HCT116 (cell line): ENCODE data around the gene GALM. TPM values are rescaled to one million over a fixed set of nuclear protein-coding genes. Genes with fewer than 3 reads are reported as not detected.

Source experiments
- ATAC-seq: fragments of 200-7000 bp; cut with Tn5 transposase; 2 replicates; pipeline ENCODE4 v1.9.1; 2020; ENCODE audit warnings: mild to moderate bottlenecking, moderate library complexity
- BruUV-seq: library from RNA; stranded (reverse); fragments of 400-500 nt; replicated peaks from 2 replicates; lab custom pipeline; 2021; lab: Mats Ljungman, UMichigan
- CTCF ChIA-PET: fragments of 300-600 bp; sonication (Branson Sonifier 250); formaldehyde crosslinking; loops from one replicate; lab custom pipeline; 2021; ENCODE audit warnings: antibody characterized with exemption; lab: Charles Lee
- POLR2A ChIA-PET: fragments of 300-600, 350-600 bp; sonication (Branson Sonifier 250); formaldehyde crosslinking; loops from one replicate; lab custom pipeline; 2021; ENCODE audit warnings: antibody characterized with exemption; lab: Charles Lee
- RAD21 ChIA-PET, 2 experiments: fragments of 300-600 bp; sonication (Branson Sonifier 250); formaldehyde crosslinking; loops; one replicate each; lab custom pipeline; 2023; ENCODE audit warnings: low total read pairs in 2 of 2; ENCODE audit not compliant: uncharacterized antibody in 2 of 2, unreplicated experiment in 2 of 2, low non-redundant PET in 1 of 2; lab: Charles Lee
- DNase-seq: peaks from one replicate; pipeline ENCODE4 v3.0.0-alpha.2; 2010; ENCODE audit warnings: low read depth, low spot score
- H2AFZ ChIP-seq: fragments of 200-600 bp; shearing (Covaris generic), sonication (generic); 2 replicates; pipeline ENCODE4 v1.6.1; 2017; ENCODE audit warnings: low read depth, mixed run types, mixed read lengths, antibody characterized with exemption, low read length; ENCODE audit not compliant: poor library complexity, severe bottlenecking
- H3K27ac ChIP-seq: 2 replicates; pipeline ENCODE4 v1.5.1; 2012; ENCODE audit warnings: low read depth, low read length
- H3K27me3 ChIP-seq: fragments of 200-600 bp; sonication (generic); 2 replicates; pipeline ENCODE4 v1.6.1; 2016; ENCODE audit warnings: mixed run types, low read length, mixed read lengths; ENCODE audit not compliant: insufficient read depth
- H3K36me3 ChIP-seq, 2 experiments: fragments of 200-500 bp in 1 of 2; fragments of 200-600 bp in 1 of 2; sonication (Bioruptor generic) in 1 of 2; sonication (generic) in 1 of 2; 2 replicates each; pipeline versions ENCODE4 v1.5.1 to v1.6.1; 2014 to 2016; ENCODE audit warnings: low read length in 2 of 2, inconsistent platforms in 1 of 2, mixed read lengths in 1 of 2, mixed run types in 1 of 2; ENCODE audit not compliant: insufficient read depth in 2 of 2, control insufficient read depth in 1 of 2
- H3K4me1 ChIP-seq, 2 experiments: fragments of 200-600 bp in 1 of 2; sonication (generic) in 1 of 2; 2 replicates each; pipeline versions ENCODE4 v1.5.1 to v1.6.1; 2012 to 2017; ENCODE audit warnings: low read length in 2 of 2, inconsistent platforms in 1 of 2, mild to moderate bottlenecking in 1 of 2, mixed read lengths in 1 of 2, mixed run types in 1 of 2, moderate library complexity in 1 of 2; ENCODE audit not compliant: insufficient read depth in 2 of 2, control insufficient read depth in 1 of 2
- H3K4me2 ChIP-seq: fragments of 200-600 bp; sonication (generic); 2 replicates; pipeline ENCODE4 v1.6.1; 2017; ENCODE audit warnings: mixed run types, low read length, mixed read lengths
- H3K4me3 ChIP-seq, 2 experiments: fragments of 200-600 bp in 1 of 2; sonication (generic) in 1 of 2; replicated peaks in 1 of 2; 2 replicates each; pipeline ENCODE4 v1.5.1; 2011 to 2016; ENCODE audit warnings: low read length in 2 of 2, control low read depth in 1 of 2, low read depth in 1 of 2, mild to moderate bottlenecking in 1 of 2, mixed read lengths in 1 of 2, mixed run types in 1 of 2
- H3K79me2 ChIP-seq: fragments of 200-600 bp; sonication (generic); 2 replicates; pipeline ENCODE4 v1.6.1; 2017; ENCODE audit warnings: mild to moderate bottlenecking, mixed run types, low read length, moderate library complexity, mixed read lengths; ENCODE audit not compliant: insufficient read depth
- H3K9ac ChIP-seq: fragments of 200-600 bp; sonication (generic); 2 replicates; pipeline ENCODE4 v1.6.1; 2016; ENCODE audit warnings: low read length, mixed read lengths
- H3K9me2 ChIP-seq: fragments of 200-600 bp; sonication (generic), shearing (Covaris generic); 2 replicates; pipeline ENCODE4 v1.6.1; 2017; ENCODE audit warnings: mixed run types, mild to moderate bottlenecking, moderate library complexity; ENCODE audit not compliant: insufficient read depth
- H3K9me3 ChIP-seq, 2 experiments: fragments of 200-500 bp in 1 of 2; fragments of 200-600 bp in 1 of 2; sonication (Bioruptor generic) in 1 of 2; sonication (generic) in 1 of 2; 2 replicates each; pipeline ENCODE4 v1.6.1; 2014 to 2017; ENCODE audit warnings: low read length in 2 of 2, mixed read lengths in 2 of 2, inconsistent platforms in 1 of 2, low read depth in 1 of 2, mild to moderate bottlenecking in 1 of 2, mixed run types in 1 of 2, moderate library complexity in 1 of 2; ENCODE audit not compliant: control insufficient read depth in 1 of 2, insufficient read depth in 1 of 2
- H4K20me1 ChIP-seq: fragments of 200-600 bp; sonication (generic), shearing (Covaris generic); 2 replicates; pipeline ENCODE4 v1.6.1; 2017; ENCODE audit warnings: mixed run types, mild to moderate bottlenecking, moderate library complexity; ENCODE audit not compliant: insufficient read depth
- EGR1 ChIP-seq: IDR thresholded peaks from 2 replicates; pipeline ENCODE4 v1.6.1; 2012; ENCODE audit warnings: low read depth
- ELF1 ChIP-seq: IDR thresholded peaks from 2 replicates; pipeline ENCODE4 v1.6.1; 2012; ENCODE audit warnings: low read depth, borderline replicate concordance
- EZH2 ChIP-seq: fragments of 200-600 bp; sonication (generic); IDR thresholded peaks from 2 replicates; pipeline ENCODE4 v1.6.1; 2017; ENCODE audit warnings: antibody characterized with exemption, mixed run types
- EZH2phosphoT487 ChIP-seq: fragments of 200-600 bp; IDR thresholded peaks from 2 replicates; pipeline ENCODE4 v1.6.1; 2018; ENCODE audit warnings: antibody characterized with exemption, borderline replicate concordance
- FOSL1 ChIP-seq: IDR thresholded peaks from 2 replicates; pipeline ENCODE4 v1.6.1; 2012; ENCODE audit warnings: low read depth
- JUND ChIP-seq: IDR thresholded peaks from 2 replicates; pipeline ENCODE4 v1.6.1; 2012
- POLR2A ChIP-seq: IDR thresholded peaks from 2 replicates; pipeline ENCODE4 v1.7.0; 2011; ENCODE audit warnings: borderline replicate concordance; ENCODE audit not compliant: insufficient read depth, insufficient read length; ENCODE audit errors: extremely low read depth
- POLR2AphosphoS5 ChIP-seq: IDR thresholded peaks from 2 replicates; pipeline ENCODE4 v1.6.1; 2011; ENCODE audit warnings: mild to moderate bottlenecking, low read depth, low read length, moderate library complexity
- RAD21 ChIP-seq: IDR thresholded peaks from 2 replicates; pipeline ENCODE4 v1.6.1; 2012; ENCODE audit warnings: low read depth, mild to moderate bottlenecking
- SIN3A ChIP-seq: IDR thresholded peaks from 2 replicates; pipeline ENCODE4 v1.6.1; 2012; ENCODE audit warnings: low read depth
- SP1 ChIP-seq: IDR thresholded peaks from 2 replicates; pipeline ENCODE4 v1.6.1; 2012; ENCODE audit warnings: low read depth
- SRF ChIP-seq: IDR thresholded peaks from 2 replicates; pipeline ENCODE4 v1.6.1; 2012; ENCODE audit warnings: low read depth
- TCF7L2 ChIP-seq: IDR thresholded peaks from 2 replicates; pipeline ENCODE4 v1.7.0; 2011; ENCODE audit warnings: borderline replicate concordance, inconsistent platforms; ENCODE audit not compliant: insufficient read depth, insufficient read length; ENCODE audit errors: extremely low read depth
- YY1 ChIP-seq: IDR thresholded peaks from 2 replicates; pipeline ENCODE4 v1.6.1; 2011; ENCODE audit warnings: low read length, low read depth, moderate library complexity, mild to moderate bottlenecking; ENCODE audit not compliant: insufficient replicate concordance; ENCODE audit errors: extremely low read depth
- ZFX ChIP-seq: fragments of 450-650 bp; IDR thresholded peaks from 2 replicates; pipeline ENCODE4 v1.6.1; 2017
- intact Hi-C: fragments of 100-400 bp; cut with micrococcal nuclease; formaldehyde crosslinking; loops from 2 replicates; pipeline ENCODE4 v1.10.0; 2022
- total RNA-seq: library from RNA; stranded (reverse); gene quantifications from one replicate; pipeline ENCODE4 v1.2.1, GENCODE V29; 2021; ENCODE audit not compliant: unreplicated experiment
- TF ChIP-seq, protein P1 (sequence below): IDR thresholded peaks from 2 replicates; pipeline ENCODE4 v1.6.1; 2012
- TF ChIP-seq, protein P2 (sequence below): IDR thresholded peaks from 2 replicates; pipeline ENCODE4 v1.6.1; 2012; ENCODE audit warnings: low read depth
- TF ChIP-seq, protein P3 (sequence below): IDR thresholded peaks from 2 replicates; pipeline ENCODE4 v1.6.1; 2011; ENCODE audit warnings: mild to moderate bottlenecking, low read length, moderate library complexity; ENCODE audit not compliant: insufficient replicate concordance; ENCODE audit errors: extremely low read depth

Gene GALM
- total RNA-seq, 1 experiment from 2014 or later, result 10.2 TPM

DNA sequence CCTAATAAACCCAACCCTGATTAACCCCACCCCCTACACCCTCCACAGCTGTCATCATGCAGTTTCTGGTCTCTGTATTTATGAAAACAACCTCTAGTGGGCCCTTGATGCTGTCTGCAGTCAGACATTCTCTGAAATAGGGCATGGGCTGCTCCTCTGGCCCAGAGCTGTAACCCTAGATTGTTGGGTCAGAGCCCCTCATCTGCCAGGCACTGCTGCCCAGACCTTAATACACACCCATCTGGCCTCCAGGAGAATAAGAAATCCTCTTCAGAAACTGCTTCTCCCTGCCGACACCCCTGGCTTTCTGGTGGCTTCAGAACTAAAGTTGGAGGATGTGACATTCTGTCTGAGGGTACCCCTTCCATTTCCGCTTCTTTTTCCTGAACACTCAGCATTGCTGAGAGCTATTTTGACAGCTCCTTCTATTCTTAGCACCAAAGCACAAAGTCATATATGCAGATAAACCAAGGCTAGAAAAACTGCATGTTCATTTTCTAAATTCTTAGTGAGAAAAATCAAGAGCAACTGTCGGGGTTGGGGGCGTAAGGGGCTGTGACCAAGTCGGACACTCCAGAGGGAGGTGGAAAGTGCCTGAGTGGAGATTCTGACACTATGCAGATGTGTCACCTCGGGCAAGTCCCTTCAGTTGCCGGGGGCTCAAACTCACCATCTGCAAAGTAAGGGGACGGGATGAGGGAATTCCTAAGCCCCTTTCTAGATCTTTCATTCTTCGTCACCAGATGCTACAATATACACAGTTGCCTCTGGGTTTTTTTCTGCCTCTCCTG lies 56.6 kb downstream of the GALM start:
- POLR2A ChIA-PET, result interaction anchor here (1.0 kb wide), 1 partner anchor 29 kb away, joined by 3 read pairs; the partner anchor contains the start of gene SRSF7
- Histone ChIP-seq H3K9ac (no peak overlapping the region), H3K4me3 (no peak overlapping the region), H3K9me2 (no peaks in the 10 kb centered on the region), H3K4me1 (peaks cover 20 to 23% of the 10 kb centered on the region in 2 experiments; a peak in 3 of 4 replicates), H3K9me3 (peaks cover 0 to 7% of the 10 kb centered on the region in 2 experiments; a peak in 1 of 4 replicates), H3K27ac (no peak overlapping the region), H3K79me2 (no peaks in the 10 kb centered on the region), H3K4me2 (no peak overlapping the region), H3K27me3 (no peaks in the 10 kb centered on the region), H2AFZ (no peak overlapping the region), H3K36me3 (no peaks in the 10 kb centered on the region), H4K20me1 (no peaks in the 10 kb centered on the region)
- BruUV-seq, result no TSS peak
- CTCF ChIA-PET, result no interaction called here
- RAD21 ChIA-PET, result no interaction called here
- ATAC-seq, result peak; percentile 58
- TF ChIP-seq FOSL1, result no peak
- TF ChIP-seq, protein P1, sequence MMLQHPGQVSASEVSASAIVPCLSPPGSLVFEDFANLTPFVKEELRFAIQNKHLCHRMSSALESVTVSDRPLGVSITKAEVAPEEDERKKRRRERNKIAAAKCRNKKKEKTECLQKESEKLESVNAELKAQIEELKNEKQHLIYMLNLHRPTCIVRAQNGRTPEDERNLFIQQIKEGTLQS, result no peak
- no peak for TF ChIP-seq POLR2A
- no peak for TF ChIP-seq EZH2
- TF ChIP-seq SIN3A, result no peak
- no peak for TF ChIP-seq TCF7L2
- no peak for TF ChIP-seq RAD21
- TF ChIP-seq JUND, result no peak
- TF ChIP-seq, protein P2, sequence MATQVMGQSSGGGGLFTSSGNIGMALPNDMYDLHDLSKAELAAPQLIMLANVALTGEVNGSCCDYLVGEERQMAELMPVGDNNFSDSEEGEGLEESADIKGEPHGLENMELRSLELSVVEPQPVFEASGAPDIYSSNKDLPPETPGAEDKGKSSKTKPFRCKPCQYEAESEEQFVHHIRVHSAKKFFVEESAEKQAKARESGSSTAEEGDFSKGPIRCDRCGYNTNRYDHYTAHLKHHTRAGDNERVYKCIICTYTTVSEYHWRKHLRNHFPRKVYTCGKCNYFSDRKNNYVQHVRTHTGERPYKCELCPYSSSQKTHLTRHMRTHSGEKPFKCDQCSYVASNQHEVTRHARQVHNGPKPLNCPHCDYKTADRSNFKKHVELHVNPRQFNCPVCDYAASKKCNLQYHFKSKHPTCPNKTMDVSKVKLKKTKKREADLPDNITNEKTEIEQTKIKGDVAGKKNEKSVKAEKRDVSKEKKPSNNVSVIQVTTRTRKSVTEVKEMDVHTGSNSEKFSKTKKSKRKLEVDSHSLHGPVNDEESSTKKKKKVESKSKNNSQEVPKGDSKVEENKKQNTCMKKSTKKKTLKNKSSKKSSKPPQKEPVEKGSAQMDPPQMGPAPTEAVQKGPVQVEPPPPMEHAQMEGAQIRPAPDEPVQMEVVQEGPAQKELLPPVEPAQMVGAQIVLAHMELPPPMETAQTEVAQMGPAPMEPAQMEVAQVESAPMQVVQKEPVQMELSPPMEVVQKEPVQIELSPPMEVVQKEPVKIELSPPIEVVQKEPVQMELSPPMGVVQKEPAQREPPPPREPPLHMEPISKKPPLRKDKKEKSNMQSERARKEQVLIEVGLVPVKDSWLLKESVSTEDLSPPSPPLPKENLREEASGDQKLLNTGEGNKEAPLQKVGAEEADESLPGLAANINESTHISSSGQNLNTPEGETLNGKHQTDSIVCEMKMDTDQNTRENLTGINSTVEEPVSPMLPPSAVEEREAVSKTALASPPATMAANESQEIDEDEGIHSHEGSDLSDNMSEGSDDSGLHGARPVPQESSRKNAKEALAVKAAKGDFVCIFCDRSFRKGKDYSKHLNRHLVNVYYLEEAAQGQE, result no peak
- TF ChIP-seq EGR1, result no peak
- no peak for TF ChIP-seq POLR2AphosphoS5
- TF ChIP-seq EZH2phosphoT487, result no peak
- TF ChIP-seq ELF1, result no peak
- no peak for TF ChIP-seq YY1
- TF ChIP-seq, protein P3, sequence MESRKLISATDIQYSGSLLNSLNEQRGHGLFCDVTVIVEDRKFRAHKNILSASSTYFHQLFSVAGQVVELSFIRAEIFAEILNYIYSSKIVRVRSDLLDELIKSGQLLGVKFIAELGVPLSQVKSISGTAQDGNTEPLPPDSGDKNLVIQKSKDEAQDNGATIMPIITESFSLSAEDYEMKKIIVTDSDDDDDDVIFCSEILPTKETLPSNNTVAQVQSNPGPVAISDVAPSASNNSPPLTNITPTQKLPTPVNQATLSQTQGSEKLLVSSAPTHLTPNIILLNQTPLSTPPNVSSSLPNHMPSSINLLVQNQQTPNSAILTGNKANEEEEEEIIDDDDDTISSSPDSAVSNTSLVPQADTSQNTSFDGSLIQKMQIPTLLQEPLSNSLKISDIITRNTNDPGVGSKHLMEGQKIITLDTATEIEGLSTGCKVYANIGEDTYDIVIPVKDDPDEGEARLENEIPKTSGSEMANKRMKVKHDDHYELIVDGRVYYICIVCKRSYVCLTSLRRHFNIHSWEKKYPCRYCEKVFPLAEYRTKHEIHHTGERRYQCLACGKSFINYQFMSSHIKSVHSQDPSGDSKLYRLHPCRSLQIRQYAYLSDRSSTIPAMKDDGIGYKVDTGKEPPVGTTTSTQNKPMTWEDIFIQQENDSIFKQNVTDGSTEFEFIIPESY, result no peak
- TF ChIP-seq SP1, result no peak
- no peak for TF ChIP-seq SRF
- no peak for TF ChIP-seq ZFX
- no peak for DNase-seq
- intact Hi-C loops, result loop anchor here (10.0 kb wide), 1 partner anchor 738 kb away; no protein-coding TSS in a partner anchor
